HL-60/S4 treated with retinoic acid at 250 ng/mL for 4 days and 3 days (cell line): ENCODE data around the gene KIF23.
"Not testable (repeated sequence)": the region's sequence is repeated elsewhere in the genome, so short reads cannot be mapped to it uniquely, and the experiment has no call there.

Source experiments
- in situ Hi-C: fragments of 300-500 bp; cut with MboI; formaldehyde crosslinking; loops from 2 replicates; pipeline ENCODE4 v1.7.0; 2022; ENCODE audit warnings: low sequenced_read_pairs

Gene KIF23

DNA sequence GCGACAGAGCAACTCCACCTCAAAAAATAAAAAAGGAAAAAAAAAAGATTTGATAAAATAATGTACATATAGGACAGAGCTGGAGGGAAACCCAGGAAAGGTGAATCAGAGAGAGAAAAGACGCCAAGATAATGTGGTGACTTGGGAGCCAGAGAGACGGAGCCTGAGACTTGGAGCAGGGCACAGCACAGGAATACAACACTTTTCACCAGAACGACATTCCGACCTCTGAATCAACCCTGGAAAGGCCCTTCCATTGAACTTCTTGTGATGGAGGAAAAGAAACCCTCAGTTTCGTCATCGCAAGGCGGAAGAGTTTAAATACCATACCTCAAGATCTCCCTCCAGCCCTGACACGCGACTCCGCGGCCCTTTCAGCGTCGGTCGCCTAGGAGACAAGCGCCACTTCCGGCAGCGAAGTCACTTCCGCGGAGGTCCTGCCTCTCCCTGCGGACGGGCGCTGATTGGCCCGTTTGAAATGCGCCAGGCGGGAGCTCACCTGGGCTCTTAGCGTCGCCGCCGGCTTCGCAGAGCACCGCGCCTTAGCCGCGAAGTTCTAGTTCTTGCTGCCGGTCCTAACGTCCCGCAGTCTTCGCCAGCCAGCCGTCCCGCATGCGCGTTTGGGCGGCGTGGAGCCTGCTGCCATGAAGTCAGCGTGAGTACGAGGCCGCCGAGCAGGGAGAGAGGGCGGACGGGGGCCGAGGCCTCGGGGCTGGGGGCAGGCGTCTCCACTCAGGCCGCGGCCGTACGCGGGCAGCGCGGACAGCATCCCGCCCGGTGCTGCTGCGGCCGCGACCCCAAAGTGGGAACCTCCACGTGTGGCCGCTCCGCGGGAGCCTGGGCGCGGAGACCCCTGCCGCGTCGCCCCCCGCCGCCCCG lies at the start of gene KIF23:
Gene KIF23, plus strand, starts transcription at position 528 of the 879 bp plus-strand sequence. Its CDS starts 117 bp downstream, at position 645.
- in situ Hi-C loops = loop anchor here (25.0 kb wide), 1 partner anchor 352 kb away; no protein-coding TSS in a partner anchor

- in situ Hi-C loops = no loop called here
Measured at GRCh38 chr15:69367236-69367635, 46.9 kb upstream of the KIF23 start.

DNA sequence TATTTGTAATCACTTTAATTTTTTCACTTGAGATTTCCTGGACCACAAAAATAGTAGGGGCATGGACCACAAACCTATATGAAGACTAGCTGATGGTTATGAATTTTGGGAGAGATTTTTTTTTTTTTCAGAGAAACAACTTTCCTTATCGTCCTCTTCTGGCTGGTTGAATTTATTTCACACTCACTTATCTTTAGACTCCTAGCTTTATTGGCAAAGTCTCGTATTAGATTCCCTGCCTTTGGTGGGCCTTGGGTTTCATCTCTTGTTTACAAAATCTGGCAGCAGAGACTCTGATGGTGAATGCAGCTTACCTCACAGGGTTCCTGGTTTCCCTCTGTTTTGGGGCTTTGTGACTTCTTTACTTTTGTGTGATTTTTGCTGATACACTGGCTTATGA lies 44.5 kb upstream of the KIF23 start:
- in situ Hi-C loops = no loop called here

DNA sequence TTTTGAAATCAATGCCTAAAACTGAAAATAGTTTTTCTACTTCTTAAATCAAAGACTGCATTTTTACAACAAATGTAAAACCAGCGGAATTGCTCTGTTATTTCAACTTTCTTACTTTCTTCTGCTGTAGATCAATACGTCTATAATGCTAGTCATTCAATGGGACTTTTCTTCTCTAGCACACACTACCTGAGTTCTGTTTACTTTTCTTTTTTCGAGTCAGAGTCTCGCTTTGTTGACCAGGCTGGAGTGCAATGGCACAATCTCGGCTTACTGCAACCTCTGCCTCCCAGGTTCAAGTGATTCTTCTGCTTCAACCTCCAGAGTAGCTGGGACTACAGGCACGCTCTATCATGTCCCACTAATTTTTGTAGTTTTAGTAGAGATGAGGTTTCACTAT lies 40.7 kb upstream of the KIF23 start:
- in situ Hi-C loops = no loop called here

- in situ Hi-C loops = no loop called here
Measured at GRCh38 chr15:69375151-69375790, 38.9 kb upstream of the KIF23 start.

GRCh38 chr15:69377216-69377970 lies 36.8 kb upstream of the KIF23 start:
- in situ Hi-C loops = no loop called here

DNA sequence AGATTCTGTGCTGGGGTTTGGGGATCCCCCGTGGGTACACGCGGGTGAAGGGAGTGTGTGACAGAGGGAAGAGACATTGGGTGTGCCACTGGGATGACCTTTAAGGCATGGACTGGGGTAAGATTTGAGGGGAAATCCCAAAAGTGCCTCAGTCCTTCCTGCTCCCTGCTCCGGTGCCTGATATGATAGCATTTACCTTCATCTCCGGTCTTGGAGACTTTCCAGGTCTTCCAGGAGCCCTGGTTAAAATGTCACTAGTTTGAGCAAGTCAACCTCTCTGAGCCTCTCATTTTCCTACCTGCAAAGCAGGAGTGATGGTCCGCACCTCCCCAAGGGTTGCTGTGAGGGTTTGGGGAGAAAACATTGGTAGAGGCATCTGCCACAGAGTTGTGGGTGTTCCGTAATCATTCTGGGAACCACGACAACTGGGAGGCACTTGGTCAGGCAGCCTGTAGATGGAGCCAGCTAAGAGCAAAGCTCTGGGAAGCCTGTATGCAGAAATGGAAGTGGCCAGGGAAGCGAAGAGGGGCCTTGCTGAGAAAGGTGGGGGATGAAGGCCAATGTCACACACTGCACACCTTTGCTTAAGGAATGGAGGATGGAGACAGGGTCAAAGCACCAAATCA lies 33.9 kb upstream of the KIF23 start:
- in situ Hi-C loops = no loop called here

GRCh38 chr15:69380726-69381105 lies 33.4 kb upstream of the KIF23 start:
- in situ Hi-C loops = no loop called here

DNA sequence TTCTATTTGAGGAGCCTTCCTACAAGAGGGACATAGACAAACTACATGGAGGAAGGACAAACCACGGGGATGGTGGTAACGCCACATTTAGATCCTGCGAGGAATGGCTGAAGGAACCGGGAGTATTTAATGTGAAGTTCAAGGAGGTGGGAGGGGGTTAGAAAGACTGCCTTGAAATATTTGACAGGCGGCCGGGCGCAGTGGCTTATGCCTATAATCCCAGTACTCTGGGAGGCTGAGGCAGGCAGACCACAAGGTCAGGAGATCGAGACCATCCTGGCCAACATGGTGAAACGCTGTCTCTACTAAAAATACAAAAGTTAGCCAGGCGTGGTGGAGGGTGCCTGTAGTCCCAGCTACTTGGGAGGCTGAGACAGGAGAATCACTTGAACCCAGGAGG lies 32.0 kb upstream of the KIF23 start:
- in situ Hi-C loops = not testable (repeated sequence)

DNA sequence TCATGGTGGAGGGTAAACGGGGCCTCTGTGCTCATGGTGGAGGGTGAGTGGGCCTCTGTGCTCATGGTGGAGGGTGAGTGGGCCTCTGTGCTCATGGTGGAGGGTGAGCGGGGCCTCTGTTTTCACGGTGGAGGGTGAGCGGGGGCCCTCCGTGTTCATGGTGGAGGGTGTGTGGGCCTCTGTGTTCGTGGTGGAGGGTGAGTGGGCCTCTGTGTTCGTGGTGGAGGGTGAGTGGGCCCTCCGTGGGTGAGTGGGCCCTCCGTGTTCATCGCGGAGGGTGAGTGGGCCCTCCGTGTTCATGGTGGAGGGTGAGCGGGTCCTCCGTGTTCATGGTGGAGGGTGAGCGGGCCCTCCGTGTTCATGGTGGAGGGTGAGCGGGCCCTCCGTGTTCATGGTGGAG lies 30.1 kb upstream of the KIF23 start:
- in situ Hi-C loops = not testable (repeated sequence)

DNA sequence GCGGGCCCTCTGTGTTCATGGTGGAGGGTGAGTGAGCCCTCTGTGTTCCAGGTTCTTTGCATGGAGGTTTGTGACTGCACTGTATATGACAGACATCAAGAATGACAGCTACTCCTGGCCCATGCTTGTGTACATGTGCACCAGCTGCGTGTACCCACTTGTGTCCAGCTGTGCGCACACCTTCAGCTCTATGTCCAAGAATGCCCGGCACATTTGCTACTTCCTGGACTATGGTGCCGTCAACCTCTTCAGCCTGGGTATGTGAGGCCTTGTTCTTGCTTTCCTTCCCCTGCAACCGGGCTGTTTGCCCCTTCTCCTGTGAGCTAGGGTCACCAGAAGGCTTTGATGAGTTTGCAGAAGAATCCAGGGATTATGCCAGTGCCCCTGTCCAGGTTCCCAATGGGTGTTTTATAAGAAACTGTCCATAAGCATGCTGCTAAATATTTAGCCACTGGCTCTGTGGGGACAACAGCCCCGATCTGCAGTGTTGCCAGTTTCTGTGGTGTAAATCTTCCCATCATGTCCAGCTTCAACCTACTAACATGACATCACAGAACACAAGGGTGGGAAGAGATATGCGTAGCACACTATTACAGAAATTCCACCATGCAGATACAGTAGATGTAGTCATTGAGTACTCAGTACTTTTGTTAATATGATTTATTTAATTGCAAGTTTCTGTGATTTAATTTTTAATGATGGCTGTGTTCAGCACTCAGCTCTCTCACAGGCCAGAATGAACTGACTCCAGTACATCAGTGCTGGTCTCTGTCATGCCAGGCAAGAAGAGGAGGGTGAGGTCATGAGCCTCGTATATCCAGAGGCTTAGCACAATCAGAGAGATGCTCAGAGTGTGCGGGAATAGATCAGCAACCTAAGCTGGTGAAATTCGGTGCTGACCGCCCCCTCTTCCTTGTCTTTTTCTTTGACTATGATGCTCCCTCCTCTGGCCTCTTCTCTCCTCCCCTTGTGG lies 29.2 kb upstream of the KIF23 start:
- in situ Hi-C loops = no loop called here

GRCh38 chr15:69385831-69386230 lies 28.3 kb upstream of the KIF23 start:
- in situ Hi-C loops = no loop called here

GRCh38 chr15:69386284-69386683 lies 27.9 kb upstream of the KIF23 start:
- in situ Hi-C loops = no loop called here

GRCh38 chr15:69388260-69388705 lies 25.9 kb upstream of the KIF23 start:
- in situ Hi-C loops = no loop called here

- in situ Hi-C loops = no loop called here
Measured at GRCh38 chr15:69389426-69389825, 24.7 kb upstream of the KIF23 start.

- in situ Hi-C loops = no loop called here
Measured at GRCh38 chr15:69390575-69390974, 23.6 kb upstream of the KIF23 start.

GRCh38 chr15:69391046-69391757 lies 22.9 kb upstream of the KIF23 start:
- in situ Hi-C loops = no loop called here

GRCh38 chr15:69392352-69392751 lies 21.8 kb upstream of the KIF23 start:
- in situ Hi-C loops = no loop called here

- in situ Hi-C loops = no loop called here
Measured at GRCh38 chr15:69393831-69394491, 20.2 kb upstream of the KIF23 start.
